ENCODE results near the gene ADCY9. TPM values are rescaled to one million over a fixed set of nuclear protein-coding genes. Genes with fewer than 3 reads are reported as not detected.

Gene ADCY9
- polyA plus RNA-seq, 1 donor (not counting 4 experiments of a cell fraction or from before 2014, with no cell fraction given) = 3.0 TPM

DNA sequence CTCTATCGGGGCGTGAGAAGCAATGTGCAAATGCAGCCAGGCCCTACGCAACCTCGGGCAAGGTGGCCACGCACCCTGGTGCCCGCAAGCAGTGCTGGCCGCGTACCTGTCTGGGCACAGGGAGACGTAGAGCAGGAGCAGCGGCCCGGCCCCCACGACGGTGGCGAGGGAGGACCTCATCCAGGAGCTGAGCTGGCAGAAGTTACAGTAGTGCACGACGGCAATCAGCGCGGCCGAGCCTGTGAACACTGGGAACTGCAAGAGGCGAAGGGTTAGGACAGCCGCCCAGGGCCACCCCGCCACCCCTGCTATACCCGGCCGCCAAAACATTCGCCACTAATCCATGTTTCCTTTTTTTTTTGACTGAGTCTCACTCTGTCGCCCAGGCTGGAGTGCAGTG, 138.9 kb downstream of the ADCY9 start:
- TF ChIP-seq EZH2 (IDR thresholded peaks at IDR 0.05; ENCODE audit: low read length) = no peak
- TF ChIP-seq, protein P1, sequence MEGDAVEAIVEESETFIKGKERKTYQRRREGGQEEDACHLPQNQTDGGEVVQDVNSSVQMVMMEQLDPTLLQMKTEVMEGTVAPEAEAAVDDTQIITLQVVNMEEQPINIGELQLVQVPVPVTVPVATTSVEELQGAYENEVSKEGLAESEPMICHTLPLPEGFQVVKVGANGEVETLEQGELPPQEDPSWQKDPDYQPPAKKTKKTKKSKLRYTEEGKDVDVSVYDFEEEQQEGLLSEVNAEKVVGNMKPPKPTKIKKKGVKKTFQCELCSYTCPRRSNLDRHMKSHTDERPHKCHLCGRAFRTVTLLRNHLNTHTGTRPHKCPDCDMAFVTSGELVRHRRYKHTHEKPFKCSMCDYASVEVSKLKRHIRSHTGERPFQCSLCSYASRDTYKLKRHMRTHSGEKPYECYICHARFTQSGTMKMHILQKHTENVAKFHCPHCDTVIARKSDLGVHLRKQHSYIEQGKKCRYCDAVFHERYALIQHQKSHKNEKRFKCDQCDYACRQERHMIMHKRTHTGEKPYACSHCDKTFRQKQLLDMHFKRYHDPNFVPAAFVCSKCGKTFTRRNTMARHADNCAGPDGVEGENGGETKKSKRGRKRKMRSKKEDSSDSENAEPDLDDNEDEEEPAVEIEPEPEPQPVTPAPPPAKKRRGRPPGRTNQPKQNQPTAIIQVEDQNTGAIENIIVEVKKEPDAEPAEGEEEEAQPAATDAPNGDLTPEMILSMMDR (optimal IDR thresholded peaks at IDR 0.05 in 1 of 3, IDR thresholded peaks at IDR 0.05 in 1 of 3, conservative IDR thresholded peaks at IDR 0.05 in 1 of 3; ENCODE audit: extremely low read depth in 1 of 3, insufficient read depth in 2 of 3, low read length in 3 of 3) = no peak
- no peak overlapping the region for H2AFZ ChIP-seq (ENCODE audit: control insufficient read depth, low read length)
- dilution Hi-C loops (cut with MboI; ENCODE audit: extremely low pct_ligation_motif_present, low sequenced_read_pairs) = no loop called here
- H3K27me3 ChIP-seq (ENCODE audit: control insufficient read depth, extremely low read depth, insufficient read depth, low read length) = no peaks in the 10 kb centered on the region
- H4K20me1 ChIP-seq (ENCODE audit: control insufficient read depth, extremely low read depth, insufficient read depth, low read length) = no peaks in the 10 kb centered on the region
- no peak overlapping the region for H3K27ac ChIP-seq (ENCODE audit: control insufficient read depth, insufficient read depth, low read length)
- no peaks in the 10 kb centered on the region for H3K9me3 ChIP-seq (ENCODE audit: control insufficient read depth, low read depth, low read length)
- no peak overlapping the region for H3K4me2 ChIP-seq (ENCODE audit: control insufficient read depth, extremely low read depth, insufficient read depth, low read depth, low read length)
- DNase-seq (ENCODE audit: low read depth, low spot score) = no peak
- H3K4me1 ChIP-seq (ENCODE audit: control insufficient read depth, extremely low read depth, insufficient read depth, low read length) = peaks cover 6% of the 10 kb centered on the region
- H3K9ac ChIP-seq (ENCODE audit: control insufficient read depth, extremely low read depth, insufficient read depth, low read length) = no peak overlapping the region
- FAIRE-seq = no peak
- H3K36me3 ChIP-seq (ENCODE audit: control insufficient read depth in 2 of 2, extremely low read depth in 1 of 2, insufficient read depth in 2 of 2, low read length in 2 of 2) = peaks cover 0 to 2% of the 10 kb centered on the region in 2 experiments
- no peaks in the 10 kb centered on the region for H3K79me2 ChIP-seq (ENCODE audit: control insufficient read depth, insufficient read depth, low read length)
- H3K4me3 ChIP-seq (ENCODE audit: control insufficient read depth in 2 of 3, extremely low read depth in 1 of 3, insufficient read depth in 2 of 3, low read depth in 1 of 3, low read length in 3 of 3) = no peak overlapping the region
- H3K9me1 ChIP-seq (ENCODE audit: control insufficient read depth, extremely low read depth, insufficient read depth, low read length) = no peaks in the 10 kb centered on the region

DNA sequence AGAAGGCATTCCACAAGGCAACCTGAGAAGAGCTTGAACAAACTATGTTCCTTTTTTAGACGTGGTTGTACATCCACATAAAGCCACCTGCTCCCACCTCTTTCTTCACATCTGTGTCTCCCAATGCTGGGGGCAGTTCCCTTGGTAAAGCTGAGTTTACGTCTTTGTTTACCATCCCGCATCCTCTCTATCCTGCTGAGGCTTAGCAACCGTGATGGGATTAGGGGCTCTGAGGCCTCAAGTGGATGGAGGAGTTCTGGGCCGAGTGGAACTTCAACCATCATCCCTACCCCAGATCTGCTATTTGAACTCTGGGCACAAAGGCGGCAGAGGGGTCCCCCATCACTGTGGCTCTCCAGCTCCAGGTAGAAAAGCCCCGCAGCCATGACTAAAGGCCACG, 141.5 kb downstream of the ADCY9 start:
- H2AFZ ChIP-seq (ENCODE audit: control insufficient read depth, low read length) = no peak overlapping the region
- no peaks in the 10 kb centered on the region for H3K9me3 ChIP-seq (ENCODE audit: control insufficient read depth, low read depth, low read length)
- no peak overlapping the region for H3K4me2 ChIP-seq (ENCODE audit: control insufficient read depth, extremely low read depth, insufficient read depth, low read depth, low read length)
- dilution Hi-C loops (cut with MboI; ENCODE audit: extremely low pct_ligation_motif_present, low sequenced_read_pairs) = no loop called here
- no peak overlapping the region for H3K27ac ChIP-seq (ENCODE audit: control insufficient read depth, insufficient read depth, low read length)
- FAIRE-seq (no peak), DNase-seq (ENCODE audit: low read depth, low spot score) (no peak)
- no peak overlapping the region for H3K4me3 ChIP-seq (ENCODE audit: control insufficient read depth in 2 of 3, extremely low read depth in 1 of 3, insufficient read depth in 2 of 3, low read depth in 1 of 3, low read length in 3 of 3)
- H3K9me1 ChIP-seq (ENCODE audit: control insufficient read depth, extremely low read depth, insufficient read depth, low read length) = no peaks in the 10 kb centered on the region
- H3K79me2 ChIP-seq (ENCODE audit: control insufficient read depth, insufficient read depth, low read length) = no peaks in the 10 kb centered on the region
- no peak overlapping the region for H3K9ac ChIP-seq (ENCODE audit: control insufficient read depth, extremely low read depth, insufficient read depth, low read length)
- H3K27me3 ChIP-seq (ENCODE audit: control insufficient read depth, extremely low read depth, insufficient read depth, low read length) = no peaks in the 10 kb centered on the region
- no peaks in the 10 kb centered on the region for H4K20me1 ChIP-seq (ENCODE audit: control insufficient read depth, extremely low read depth, insufficient read depth, low read length)
- H3K4me1 ChIP-seq (ENCODE audit: control insufficient read depth, extremely low read depth, insufficient read depth, low read length) = no peaks in the 10 kb centered on the region
- H3K36me3 ChIP-seq (ENCODE audit: control insufficient read depth in 2 of 2, extremely low read depth in 1 of 2, insufficient read depth in 2 of 2, low read length in 2 of 2) = no peaks in the 10 kb centered on the region
- TF ChIP-seq, protein P1 (optimal IDR thresholded peaks at IDR 0.05 in 1 of 3, IDR thresholded peaks at IDR 0.05 in 1 of 3, conservative IDR thresholded peaks at IDR 0.05 in 1 of 3; ENCODE audit: extremely low read depth in 1 of 3, insufficient read depth in 2 of 3, low read length in 3 of 3) = no peak
- no peak for TF ChIP-seq EZH2 (IDR thresholded peaks at IDR 0.05; ENCODE audit: low read length)
